CD4-positive, alpha-beta T cell (primary cell): Measurements from ENCODE around the gene MAP3K4. TPM values are rescaled to one million over a fixed set of nuclear protein-coding genes. Genes with fewer than 3 reads are reported as not detected.
A peak's percentile ranks its signal among the peaks of the same experiment; 100 is the strongest.

ENCODE experiments used
- ATAC-seq: fragments of 200-7000 bp; cut with Tn5 transposase; one replicate; pipeline ENCODE4 v1.10.0; 2022; ENCODE audit warnings: mild to moderate bottlenecking; ENCODE audit not compliant: poor library complexity
- CTCF ChIA-PET: fragments of 350-600 bp; sonication (Branson Sonifier 250); formaldehyde crosslinking; loops from one replicate; lab custom pipeline; 2021; ENCODE audit warnings: antibody characterized with exemption, inconsistent platforms; lab: Charles Lee
- POLR2A ChIA-PET: fragments of 350-600 bp; sonication (Branson Sonifier 250); formaldehyde crosslinking; loops from one replicate; lab custom pipeline; 2021; ENCODE audit warnings: antibody characterized with exemption, inconsistent platforms; lab: Charles Lee
- DNase-seq, 14 experiments: peaks; one replicate each; pipeline ENCODE4 v3.0.0-alpha.2; 2013 to 2020; ENCODE audit warnings: mixed read lengths in 2 of 14
- H3K27ac ChIP-seq, 2 donors: one replicate each; pipeline versions ENCODE4 v1.5.1 to v1.7.0; 2013; ENCODE audit warnings: low read length in 2 of 2, low read depth in 1 of 2, mild to moderate bottlenecking in 1 of 2
- H3K27me3 ChIP-seq, 2 experiments: 1 replicate in 1 of 2; 2 replicates in 1 of 2; pipeline versions ENCODE4 v1.6.1 to v1.7.0; 2013; ENCODE audit warnings: low read length in 2 of 2, control low read depth in 1 of 2, mild to moderate bottlenecking in 1 of 2, moderate library complexity in 1 of 2; ENCODE audit not compliant: insufficient read depth in 2 of 2, control insufficient read depth in 1 of 2
- H3K36me3 ChIP-seq: one replicate; pipeline ENCODE4 v1.6.1; 2013; ENCODE audit warnings: low read length, control low read depth; ENCODE audit not compliant: insufficient read depth
- H3K4me1 ChIP-seq: one replicate; pipeline ENCODE4 v1.6.1; 2013; ENCODE audit warnings: low read length, control low read depth; ENCODE audit not compliant: insufficient read depth
- H3K4me3 ChIP-seq: one replicate; pipeline ENCODE4 v1.5.1; 2013; ENCODE audit warnings: mild to moderate bottlenecking, low read length, moderate library complexity
- H3K9me3 ChIP-seq, 2 experiments: 1 replicate in 1 of 2; 2 replicates in 1 of 2; pipeline versions ENCODE4 v1.6.1 to v1.7.0; 2013; ENCODE audit warnings: low read length in 2 of 2, mild to moderate bottlenecking in 2 of 2, control low read depth in 1 of 2, moderate library complexity in 1 of 2; ENCODE audit not compliant: control insufficient read depth in 1 of 2, insufficient read depth in 1 of 2
- H3K27ac Mint-ChIP-seq: one replicate; pipeline ENCODE4 v1.8.0; 2020; ENCODE audit warnings: mixed read lengths
- H3K27me3 Mint-ChIP-seq: one replicate; pipeline ENCODE4 v1.8.0; 2021; ENCODE audit warnings: mixed read lengths
- H3K36me3 Mint-ChIP-seq: one replicate; pipeline ENCODE4 v1.8.0; 2021; ENCODE audit warnings: low read depth, mixed read lengths
- H3K4me1 Mint-ChIP-seq: one replicate; pipeline ENCODE4 v1.8.0; 2021; ENCODE audit warnings: low read depth, mixed read lengths
- H3K4me3 Mint-ChIP-seq: one replicate; pipeline ENCODE4 v1.8.0; 2020; ENCODE audit warnings: mild to moderate bottlenecking, mixed read lengths
- H3K9me3 Mint-ChIP-seq: one replicate; pipeline ENCODE4 v1.8.0; 2020; ENCODE audit warnings: mixed read lengths
- intact Hi-C, 2 experiments: fragments of 100-400 bp; cut with DNase I in 1 of 2; cut with micrococcal nuclease in 1 of 2; formaldehyde crosslinking; loops; one replicate each; pipeline versions ENCODE4 v1.15.1 to v1.9.0; 2023 to 2025; cut with DNase I, micrococcal nuclease
- total RNA-seq, 174 experiments: library from RNA in 2 of 174; stranded (reverse) in 2 of 174; gene quantifications; one replicate each; pipeline ENCODE4 v1.2.3 and lab custom pipeline; 2021 to 2026
- TF ChIP-seq, protein P1 (sequence below): fragments of 200-600 bp; IDR thresholded peaks from one replicate; pipeline ENCODE4 v1.8.0; 2022; ENCODE audit warnings: antibody characterized with exemption, mild to moderate bottlenecking

Gene MAP3K4
- total RNA-seq, 2 experiments from 2014 or later = 75.5 to 80.3 TPM

- H3K9me3 Mint-ChIP-seq = peaks cover 13% of the 10 kb centered on the region
- CTCF ChIA-PET = interaction anchor here (0.9 to 1.2 kb wide), 2 partner anchors 21 to 245 kb away, joined by 3 to 5 read pairs; no protein-coding TSS in a partner anchor
- H3K27ac Mint-ChIP-seq = no peak overlapping the region
These were observed 134.0 kb downstream of the MAP3K4 start for GRCh38 chr6:161125591-161125990.

GRCh38 chr6:161127071-161127740, 135.6 kb downstream of the MAP3K4 start:
- H3K4me3 Mint-ChIP-seq = no peak overlapping the region
- TF ChIP-seq, protein P1, sequence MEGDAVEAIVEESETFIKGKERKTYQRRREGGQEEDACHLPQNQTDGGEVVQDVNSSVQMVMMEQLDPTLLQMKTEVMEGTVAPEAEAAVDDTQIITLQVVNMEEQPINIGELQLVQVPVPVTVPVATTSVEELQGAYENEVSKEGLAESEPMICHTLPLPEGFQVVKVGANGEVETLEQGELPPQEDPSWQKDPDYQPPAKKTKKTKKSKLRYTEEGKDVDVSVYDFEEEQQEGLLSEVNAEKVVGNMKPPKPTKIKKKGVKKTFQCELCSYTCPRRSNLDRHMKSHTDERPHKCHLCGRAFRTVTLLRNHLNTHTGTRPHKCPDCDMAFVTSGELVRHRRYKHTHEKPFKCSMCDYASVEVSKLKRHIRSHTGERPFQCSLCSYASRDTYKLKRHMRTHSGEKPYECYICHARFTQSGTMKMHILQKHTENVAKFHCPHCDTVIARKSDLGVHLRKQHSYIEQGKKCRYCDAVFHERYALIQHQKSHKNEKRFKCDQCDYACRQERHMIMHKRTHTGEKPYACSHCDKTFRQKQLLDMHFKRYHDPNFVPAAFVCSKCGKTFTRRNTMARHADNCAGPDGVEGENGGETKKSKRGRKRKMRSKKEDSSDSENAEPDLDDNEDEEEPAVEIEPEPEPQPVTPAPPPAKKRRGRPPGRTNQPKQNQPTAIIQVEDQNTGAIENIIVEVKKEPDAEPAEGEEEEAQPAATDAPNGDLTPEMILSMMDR = no peak
- peak overlapping the region; percentile 64 for H3K27ac Mint-ChIP-seq
- peaks cover 6% of the 10 kb centered on the region for H3K36me3 ChIP-seq
- POLR2A ChIA-PET = no interaction called here
- no peak for ATAC-seq
- no peak for DNase-seq
- H3K9me3 ChIP-seq = peaks cover 0 to 14% of the 10 kb centered on the region in 2 experiments
- peaks cover 22% of the 10 kb centered on the region for H3K4me1 Mint-ChIP-seq
- H3K4me1 ChIP-seq = peaks cover 6% of the 10 kb centered on the region
- peaks cover 68% of the 10 kb centered on the region for H3K36me3 Mint-ChIP-seq
- intact Hi-C loops = no loop called here
- no peaks in the 10 kb centered on the region for H3K27me3 ChIP-seq
- H3K4me3 ChIP-seq = no peak overlapping the region
- H3K27me3 Mint-ChIP-seq = no peaks in the 10 kb centered on the region
- CTCF ChIA-PET = no interaction called here
- no peak overlapping the region for H3K27ac ChIP-seq
- H3K9me3 Mint-ChIP-seq = peaks cover 7% of the 10 kb centered on the region

More at GRCh38 chr6:161125591-161125990, 134.0 kb downstream of the MAP3K4 start:
- H3K36me3 Mint-ChIP-seq = peaks cover 84% of the 10 kb centered on the region
- Histone ChIP-seq H3K4me1 (peaks cover 6% of the 10 kb centered on the region), H3K27ac (no peak overlapping the region), H3K4me3 (no peak overlapping the region), H3K36me3 (peaks cover 10% of the 10 kb centered on the region), H3K27me3 (no peaks in the 10 kb centered on the region), H3K9me3 (peaks cover 0 to 16% of the 10 kb centered on the region in 2 experiments)
- no peak for DNase-seq
- no peak for ATAC-seq
- no peak overlapping the region for H3K4me3 Mint-ChIP-seq
- no peaks in the 10 kb centered on the region for H3K27me3 Mint-ChIP-seq
- peaks cover 22% of the 10 kb centered on the region for H3K4me1 Mint-ChIP-seq
- intact Hi-C loops = no loop called here
- POLR2A ChIA-PET = no interaction called here
- TF ChIP-seq, protein P1 = no peak

- Mint-ChIP-seq H3K27me3 (no peaks in the 10 kb centered on the region), H3K4me1 (peaks cover 22% of the 10 kb centered on the region), H3K4me3 (peak overlapping the region; percentile 5), H3K27ac (peak overlapping the region; percentile 64), H3K9me3 (peaks cover 5% of the 10 kb centered on the region), H3K36me3 (peaks cover 57% of the 10 kb centered on the region)
- ChIA-PET POLR2A (interaction anchor here (1.1 to 1.3 kb wide), 2 partner anchors 14 to 17 kb away, joined by 3 to 5 read pairs; no protein-coding TSS in a partner anchor), CTCF (no interaction called here)
- Histone ChIP-seq H3K27me3 (no peaks in the 10 kb centered on the region), H3K9me3 (peaks cover 0 to 4% of the 10 kb centered on the region in 2 experiments), H3K27ac (no peak overlapping the region), H3K36me3 (peaks cover 6% of the 10 kb centered on the region), H3K4me3 (no peak overlapping the region), H3K4me1 (peaks cover 6% of the 10 kb centered on the region)
- intact Hi-C loops = no loop called here
- ATAC-seq (peak; percentile 64), DNase-seq (peak in 1 of 14 experiments; percentile 18)
- TF ChIP-seq, protein P1 = no peak
These were observed 136.7 kb downstream of the MAP3K4 start for GRCh38 chr6:161128230-161128629.
